OCI-LY7 (cell line): Measurements from ENCODE around the gene DIO1.

ENCODE experiments used
- CTCF ChIP-seq: fragments of 200-600 bp; sonication (generic); conservative IDR thresholded peaks from 2 replicates; pipeline ENCODE4 v1.5.1; 2014; ENCODE audit warnings: mild to moderate bottlenecking, antibody characterized with exemption, low read length, moderate library complexity, mixed read lengths
- EZH2phosphoT487 ChIP-seq: fragments of 200-600 bp; sonication (generic); IDR thresholded peaks from 2 replicates; pipeline ENCODE4 v1.6.1; 2018; ENCODE audit warnings: low read depth, borderline replicate concordance, mild to moderate bottlenecking, mixed run types, antibody characterized with exemption, low read length, moderate library complexity, mixed read lengths

- TF ChIP-seq CTCF (no peak), EZH2phosphoT487 (no peak)
These were observed 22.1 kb upstream of the DIO1 start for GRCh38 chr1:53871773-53872484.
